Stimulated activated CD4-positive, alpha-beta T cell treated with anti-CD3 and anti-CD28 coated beads, TNF-alpha, amount 100 ng/mL, for 1 hour (primary cell): ENCODE data around the gene CENPQ.

Experiments used
- DNase-seq, 3 donors: peaks; one replicate each; pipeline ENCODE4 v3.0.0-alpha.2; 2020; ENCODE audit warnings: low read depth in 3 of 3, low spot score in 1 of 3

Gene CENPQ

DNA sequence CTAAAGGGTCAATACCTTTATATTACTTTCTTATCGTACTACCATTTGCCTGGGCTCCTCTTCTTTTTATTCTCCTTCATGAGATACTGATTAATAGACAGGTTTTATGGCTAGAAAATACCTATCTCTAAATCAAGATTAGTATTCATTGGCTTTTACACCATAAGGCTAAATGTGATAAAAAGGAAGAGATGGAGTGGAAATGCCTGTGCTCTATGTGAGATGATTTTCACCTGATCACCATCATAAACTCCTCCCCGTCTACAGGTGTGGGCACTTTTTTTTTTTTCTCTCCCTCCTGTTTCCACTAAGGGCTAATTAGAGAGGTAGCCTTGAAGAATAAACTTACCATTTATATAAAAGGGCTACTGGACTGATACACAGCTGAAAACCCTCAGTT, 36.5 kb downstream of the CENPQ start, which contains the start of gene GLYATL3:
Gene GLYATL3, plus strand, starts transcription at position 301 of the 400 bp plus-strand sequence. CDS start 12,068 bp downstream, outside the sequence.
- no peak for DNase-seq

DNA sequence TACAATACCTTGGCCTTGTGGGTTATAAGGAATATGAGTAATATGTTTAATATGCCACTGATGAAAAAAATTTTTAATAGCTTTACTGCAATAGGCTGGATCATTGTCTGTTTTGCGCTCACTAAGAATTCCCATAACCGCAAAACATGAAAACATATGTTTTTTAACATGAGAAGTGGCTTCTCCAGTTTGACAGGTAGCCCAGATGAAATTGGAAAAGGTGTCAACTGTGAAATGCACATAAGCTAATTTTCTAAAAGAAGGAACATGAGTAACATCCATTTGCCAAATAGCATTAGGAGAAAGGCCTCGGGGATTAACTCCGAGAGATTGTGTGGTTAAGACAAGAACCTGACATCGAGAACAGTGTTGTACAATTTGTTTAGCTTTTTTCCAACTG, 41.5 kb downstream of the CENPQ start:
- DNase-seq, result no peak

DNA sequence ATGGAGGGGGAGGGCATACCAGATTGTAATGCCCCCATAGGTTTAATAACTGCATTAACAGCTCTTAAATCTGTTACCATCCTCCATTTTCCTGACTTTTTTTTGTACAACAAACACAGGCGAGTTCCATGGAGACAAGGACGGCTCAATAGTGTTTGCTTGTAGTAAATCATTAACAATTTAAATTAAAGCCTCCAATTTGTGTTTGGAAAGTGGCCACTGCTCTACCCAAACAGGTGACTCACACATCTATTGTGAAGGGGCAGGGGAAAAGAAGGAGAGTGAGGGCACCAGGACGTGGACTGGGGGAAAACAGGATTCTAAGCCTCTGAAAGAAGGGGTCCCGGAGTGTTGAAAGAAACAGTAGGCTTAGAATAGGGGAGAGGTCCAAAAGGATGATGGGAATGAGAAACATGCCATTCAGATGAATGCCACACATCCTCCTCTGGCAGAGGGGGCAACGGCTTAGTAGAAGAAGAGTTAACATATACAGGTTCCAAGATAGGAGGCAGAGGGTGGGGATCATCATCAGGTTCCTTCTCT, 43.5 kb downstream of the CENPQ start:
- no peak for DNase-seq

DNA sequence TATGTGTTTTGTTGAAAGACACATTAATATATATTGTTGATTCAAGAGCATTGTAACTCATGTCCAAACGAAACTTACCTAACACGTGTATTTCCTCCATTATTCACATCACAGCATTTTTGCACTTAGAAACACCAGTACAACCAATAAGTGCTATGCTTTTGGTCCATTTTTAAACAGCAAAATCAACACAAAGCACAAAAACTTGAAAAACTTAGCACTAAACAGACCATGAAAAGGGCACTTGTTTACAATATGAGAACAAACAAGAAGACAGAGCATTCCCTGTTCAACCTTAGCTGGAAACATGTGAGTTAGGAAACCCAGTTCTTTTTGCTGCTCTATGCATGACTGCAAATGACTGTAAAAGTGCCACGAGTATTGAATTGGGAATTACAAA, 46.2 kb downstream of the CENPQ start:
- DNase-seq, result no peak

DNA sequence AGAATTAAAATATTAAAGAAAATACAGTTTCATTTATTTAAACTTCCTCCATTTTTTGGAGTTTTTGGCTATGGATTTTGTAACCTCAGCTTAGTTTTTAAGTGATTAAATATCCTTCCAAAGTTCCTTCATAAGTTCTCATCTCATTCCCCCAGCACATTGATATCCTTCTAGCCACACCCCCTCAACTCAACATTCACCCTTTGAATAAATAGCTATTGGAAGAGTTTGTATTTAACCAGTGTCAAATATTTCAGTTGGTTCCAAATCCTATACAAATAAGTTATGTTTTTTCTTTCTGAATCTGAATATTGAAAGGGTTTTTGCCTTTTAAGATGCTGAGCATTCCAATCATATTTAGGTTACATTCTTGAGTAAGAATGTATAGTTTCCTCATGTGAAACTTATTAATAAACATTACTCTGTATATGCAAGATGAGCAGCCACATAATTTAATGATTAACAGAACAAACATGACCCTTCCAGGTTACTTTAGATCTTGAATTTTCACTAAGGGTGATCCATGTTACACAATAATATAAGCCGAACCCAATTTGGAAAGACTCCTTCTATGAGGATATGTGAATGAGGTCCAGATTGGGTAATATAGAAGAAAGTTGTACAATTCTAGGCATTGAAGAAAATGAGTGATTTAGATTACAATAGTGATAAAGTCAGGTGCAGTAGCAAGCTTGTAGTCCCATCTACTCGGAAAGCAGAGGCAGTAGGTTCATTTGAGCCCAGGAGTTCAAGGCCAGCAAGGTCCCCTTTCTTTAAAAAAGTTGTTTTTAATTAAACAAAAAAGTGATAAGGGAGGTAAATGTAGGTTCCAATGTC, 50.2 kb downstream of the CENPQ start:
- no peak for DNase-seq

DNA sequence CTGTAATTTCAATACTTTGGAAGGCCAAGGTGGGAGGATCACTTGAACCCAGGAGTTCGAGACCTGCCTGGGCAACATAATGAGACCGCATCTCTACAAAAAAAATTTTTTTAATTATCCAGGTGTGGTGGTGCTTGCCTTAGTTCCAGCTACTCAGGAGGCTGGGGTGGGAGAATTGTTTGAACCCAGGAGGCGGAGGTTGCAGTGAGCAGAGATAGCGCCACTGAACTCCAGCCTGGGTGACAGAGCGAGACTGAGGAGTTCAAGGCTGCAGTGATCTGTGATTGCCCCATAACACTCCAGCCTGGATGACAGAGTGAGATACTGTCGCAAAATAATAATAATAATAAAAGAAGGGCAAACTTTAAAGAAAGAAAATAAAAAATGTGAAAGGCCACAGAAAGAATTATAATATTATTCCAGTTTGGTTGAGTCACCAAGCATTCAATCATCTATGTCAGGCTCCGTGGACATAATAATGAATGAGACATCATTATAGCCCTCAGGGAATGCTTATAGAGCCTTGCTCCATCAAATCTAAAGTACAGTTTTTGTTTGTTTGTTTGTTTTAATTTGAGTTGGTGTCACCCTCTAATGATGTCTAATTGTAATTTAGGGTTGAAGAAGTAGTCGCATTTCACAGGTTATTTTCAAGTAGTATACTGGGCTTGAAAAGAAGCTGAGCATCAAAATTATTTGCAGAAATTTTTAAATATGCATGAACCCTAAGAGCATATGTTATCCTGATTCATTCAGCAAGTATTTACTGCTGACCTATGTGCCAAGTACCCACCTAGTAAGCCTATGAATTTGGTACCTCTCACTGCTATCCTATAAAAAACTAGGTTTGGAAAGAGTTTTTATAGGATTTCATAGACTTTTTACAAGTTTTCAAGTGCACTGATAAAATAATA, 51.7 kb downstream of the CENPQ start:
- DNase-seq, result no peak

DNA sequence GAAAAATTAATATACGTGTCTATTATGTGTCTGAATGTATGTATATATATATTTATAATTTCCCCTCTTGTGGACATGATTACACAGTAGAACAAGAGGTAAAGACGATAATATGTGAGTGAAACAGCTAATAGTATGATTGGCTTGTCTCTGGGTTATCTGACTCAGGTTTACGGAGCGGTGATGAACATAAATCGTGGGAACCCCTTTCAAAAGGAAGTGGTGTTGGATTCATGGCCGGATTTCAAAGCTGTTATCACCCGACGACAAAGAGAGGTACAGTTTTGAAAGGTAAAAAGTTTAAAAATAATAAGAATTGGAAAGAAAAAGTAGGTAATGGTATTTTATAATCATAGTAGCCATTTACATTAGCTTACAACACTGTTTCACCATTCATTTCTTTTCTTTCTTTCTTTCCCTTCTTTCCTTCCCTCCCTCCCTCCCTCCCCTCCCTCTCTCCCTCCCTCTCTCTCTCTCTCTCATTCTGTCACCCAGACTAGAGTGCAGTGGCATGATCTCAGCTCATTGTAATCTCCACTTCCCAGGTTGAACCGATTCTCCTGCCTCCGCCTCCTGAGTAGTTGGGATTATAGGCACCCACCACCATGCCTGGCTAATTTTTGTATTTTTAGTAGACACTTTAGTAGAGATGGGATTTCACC, 52.4 kb downstream of the CENPQ start:
- no peak for DNase-seq

DNA sequence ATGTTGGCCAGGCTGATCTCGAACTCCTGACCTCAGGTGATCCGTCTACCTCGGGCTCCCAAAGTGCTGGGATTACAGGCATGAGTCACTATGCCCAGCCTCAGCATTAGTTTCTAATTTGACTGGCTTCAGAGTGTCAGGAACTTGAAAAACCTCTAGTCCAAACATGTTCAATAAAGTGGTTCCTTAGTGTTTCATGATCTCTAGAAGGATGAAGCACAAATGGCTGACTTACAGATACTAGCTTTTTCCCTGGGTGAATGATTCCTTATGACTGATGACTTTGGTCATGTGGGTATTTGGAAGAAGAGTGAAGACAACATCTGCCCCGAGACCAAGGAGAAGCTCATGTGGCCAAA, 53.0 kb downstream of the CENPQ start:
- DNase-seq, result no peak

DNA sequence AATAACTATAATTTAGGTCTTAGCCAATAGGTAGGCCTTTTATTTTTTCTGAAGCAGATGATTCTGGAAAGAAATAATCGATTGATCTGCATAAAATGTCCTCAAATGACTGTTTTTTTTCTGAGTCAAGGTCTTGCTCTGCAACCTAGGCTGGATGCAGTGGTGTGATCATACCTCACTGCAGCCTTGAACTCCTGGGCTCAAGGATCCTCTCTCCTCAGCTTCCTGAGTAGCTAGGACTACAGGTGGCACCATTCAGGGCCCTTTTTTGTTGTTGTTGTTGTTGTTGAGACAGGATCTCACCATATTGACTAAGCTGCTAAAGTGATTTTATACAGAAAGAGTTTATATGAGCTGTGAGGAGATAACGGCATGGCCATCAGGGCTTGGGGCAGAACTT, 54.7 kb downstream of the CENPQ start:
- no peak for DNase-seq

DNA sequence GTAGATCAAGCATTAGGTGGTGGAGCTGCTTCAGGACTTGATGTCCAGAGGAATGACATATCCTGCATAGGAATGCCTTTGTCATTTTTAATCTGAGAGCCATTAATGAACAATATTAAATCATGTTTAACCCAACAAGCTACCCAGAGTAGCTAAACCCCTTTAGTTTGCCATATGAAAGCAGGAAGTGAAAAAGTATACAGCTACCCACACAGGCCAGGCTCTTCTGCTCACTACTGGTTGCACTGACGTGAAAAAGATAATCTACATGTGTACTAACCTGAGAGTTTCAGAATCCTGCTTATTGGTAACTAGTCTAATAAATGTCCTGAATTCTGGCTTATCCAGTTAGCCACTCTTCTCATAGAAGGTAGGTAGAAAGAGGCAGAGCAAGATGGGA, 56.5 kb downstream of the CENPQ start:
- no peak for DNase-seq

DNA sequence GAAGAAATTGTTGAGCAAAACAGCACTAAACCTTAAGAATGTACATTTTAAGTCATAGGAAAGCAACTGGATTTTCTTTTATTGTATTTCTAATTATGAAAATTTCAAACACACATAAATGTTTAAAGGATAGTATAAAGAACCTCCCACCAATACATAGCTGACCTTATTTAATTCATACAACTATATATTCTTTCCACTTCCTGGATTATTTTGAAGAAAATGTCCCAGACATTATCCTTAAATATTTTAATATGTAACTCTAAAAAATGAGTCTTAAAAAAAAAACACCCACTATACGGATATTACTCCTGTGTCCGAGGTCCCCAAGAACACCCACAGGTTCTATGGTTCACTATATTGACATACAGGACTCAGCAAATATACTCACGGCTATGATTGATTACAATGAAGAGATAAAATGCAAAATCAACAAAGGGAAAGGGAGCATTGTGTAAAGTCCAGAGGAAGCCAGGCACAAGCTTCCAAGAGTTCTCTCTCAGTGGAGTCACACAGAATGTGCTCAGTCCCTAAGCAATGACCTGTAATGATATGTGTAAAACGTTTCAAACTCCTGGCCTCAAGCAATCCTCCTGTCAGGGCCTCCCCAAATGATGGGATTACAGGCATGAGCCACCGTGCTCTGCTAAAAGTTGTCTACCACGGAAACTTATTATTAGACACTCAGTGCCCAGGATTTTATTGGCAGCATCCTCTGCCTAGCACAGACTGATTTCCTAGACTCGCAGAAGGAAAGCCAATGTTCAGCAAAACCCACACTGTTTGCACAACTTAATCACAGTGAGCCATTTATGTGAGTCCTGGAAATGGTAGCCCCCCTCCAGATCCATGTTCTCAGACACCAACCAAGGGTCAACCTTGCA, 59.8 kb downstream of the CENPQ start:
- no peak for DNase-seq

DNA sequence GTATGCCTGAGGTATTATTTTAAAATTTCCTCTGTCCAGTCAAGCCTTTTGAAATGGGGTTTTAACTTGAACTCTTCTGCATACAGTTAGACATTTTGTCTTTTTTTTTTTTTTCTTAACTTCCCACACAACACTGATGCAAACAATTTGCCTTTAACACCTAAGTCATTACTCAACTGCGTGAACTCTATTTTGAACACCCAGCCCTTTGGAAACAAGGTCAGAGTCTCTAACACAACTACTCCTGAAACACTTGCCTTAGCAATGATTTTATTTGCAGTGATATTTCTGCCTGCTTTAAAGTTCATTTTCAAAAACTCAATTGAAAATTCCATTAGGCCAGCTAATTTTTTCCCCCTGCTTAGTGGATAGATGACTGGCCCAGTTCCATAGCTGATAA, 60.7 kb downstream of the CENPQ start:
- DNase-seq, result no peak

DNA sequence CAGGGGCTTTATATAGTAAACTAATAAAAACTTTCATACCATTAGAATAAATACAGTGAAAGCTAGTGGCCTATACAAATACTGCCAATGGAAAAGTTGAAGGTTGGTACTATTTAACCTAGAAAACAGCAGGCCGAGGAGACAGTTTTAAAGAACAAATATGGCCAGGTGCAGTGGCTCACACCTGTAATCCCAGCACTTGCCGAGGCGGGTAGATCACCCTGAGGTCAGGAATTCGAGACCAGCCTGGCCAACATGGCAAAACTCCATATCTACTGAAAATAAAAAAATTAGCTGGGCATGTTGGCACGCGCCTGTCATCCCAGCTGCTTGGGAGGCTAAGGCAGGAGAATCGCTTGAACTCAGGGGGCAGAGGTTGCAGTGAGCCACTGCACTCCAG, 61.4 kb downstream of the CENPQ start:
- no peak for DNase-seq

DNA sequence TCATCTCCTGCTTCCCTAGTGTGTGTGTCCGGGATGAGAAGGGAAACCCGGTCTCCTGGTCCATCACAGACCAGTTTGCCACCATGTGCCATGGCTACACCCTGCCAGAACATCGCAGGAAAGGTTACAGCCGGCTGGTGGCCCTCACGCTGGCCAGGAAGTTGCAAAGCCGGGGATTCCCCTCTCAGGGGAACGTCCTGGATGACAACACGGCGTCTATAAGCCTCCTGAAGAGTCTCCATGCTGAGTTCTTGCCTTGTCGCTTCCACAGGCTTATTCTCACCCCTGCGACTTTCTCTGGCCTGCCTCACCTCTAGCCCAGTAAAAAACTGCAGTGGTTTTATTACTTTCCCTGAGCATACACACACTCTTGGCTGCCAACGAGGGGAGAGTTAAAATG, 63.4 kb downstream of the CENPQ start:
- DNase-seq, result no peak

DNA sequence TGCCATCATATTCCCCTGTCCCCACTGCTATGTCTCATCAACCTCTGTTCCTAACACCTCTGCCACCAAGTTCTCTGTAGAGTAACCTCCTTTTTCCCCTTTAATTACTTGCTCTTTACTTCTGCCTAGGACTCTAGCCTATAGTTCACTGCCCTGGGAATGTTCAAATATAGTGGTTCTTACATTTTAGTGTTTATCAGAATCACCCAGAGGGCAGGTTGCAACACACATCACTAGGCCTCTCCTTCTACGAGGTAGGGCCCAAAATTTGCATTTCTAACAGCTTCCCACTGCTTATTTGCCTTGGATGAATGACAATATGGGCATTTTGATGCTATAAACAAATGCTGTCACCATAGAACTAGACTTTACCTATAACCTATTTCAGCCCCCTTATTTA, 64.2 kb downstream of the CENPQ start:
- DNase-seq, result no peak

DNA sequence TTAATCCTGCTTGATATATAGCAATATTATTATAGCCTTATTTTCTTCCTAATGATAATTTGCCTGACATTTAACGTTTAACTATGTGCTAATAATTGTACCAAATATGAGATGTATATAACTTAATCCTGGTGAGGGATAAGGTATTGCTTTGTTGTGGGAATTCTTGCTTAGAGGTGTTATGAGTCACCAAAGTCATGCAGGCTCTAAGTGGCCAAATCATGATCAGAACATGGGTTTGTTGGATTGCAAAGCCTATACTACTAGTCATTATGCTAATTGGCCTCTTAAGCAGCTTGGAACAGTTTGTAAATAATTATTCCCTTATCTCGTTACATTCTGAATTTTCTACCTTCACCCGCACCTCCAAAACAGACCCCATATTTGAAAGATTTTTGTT, 65.4 kb downstream of the CENPQ start:
- DNase-seq, result no peak

DNA sequence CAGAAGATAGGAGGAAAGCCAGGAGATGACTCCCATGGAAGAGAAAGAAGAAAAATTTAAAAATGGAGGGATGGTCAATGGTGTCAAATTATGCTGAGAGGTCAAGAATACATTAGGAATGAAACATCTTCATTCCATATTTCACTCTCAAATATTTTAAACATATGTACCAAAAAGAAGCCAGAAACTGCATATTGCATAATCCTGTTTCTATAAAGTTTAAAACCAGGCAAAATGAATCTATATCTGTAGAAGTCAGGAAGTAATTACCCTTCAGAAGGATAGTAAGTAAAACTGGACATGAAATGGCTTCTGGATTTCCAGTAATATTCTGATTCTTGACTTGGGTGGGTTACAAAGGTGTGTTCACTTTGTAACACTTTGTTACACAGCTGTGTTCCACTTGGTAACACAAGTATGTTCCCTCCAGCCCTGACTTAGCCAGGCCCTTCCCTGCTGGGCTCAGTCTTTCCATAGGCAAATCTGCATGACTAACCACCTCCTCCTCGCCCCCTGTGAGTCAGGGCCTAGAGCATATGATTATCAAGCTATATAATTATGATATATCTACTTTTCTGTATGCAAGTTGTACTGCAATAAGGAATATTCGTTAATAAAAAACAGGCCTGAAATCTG, 67.1 kb downstream of the CENPQ start:
- DNase-seq, result no peak

DNA sequence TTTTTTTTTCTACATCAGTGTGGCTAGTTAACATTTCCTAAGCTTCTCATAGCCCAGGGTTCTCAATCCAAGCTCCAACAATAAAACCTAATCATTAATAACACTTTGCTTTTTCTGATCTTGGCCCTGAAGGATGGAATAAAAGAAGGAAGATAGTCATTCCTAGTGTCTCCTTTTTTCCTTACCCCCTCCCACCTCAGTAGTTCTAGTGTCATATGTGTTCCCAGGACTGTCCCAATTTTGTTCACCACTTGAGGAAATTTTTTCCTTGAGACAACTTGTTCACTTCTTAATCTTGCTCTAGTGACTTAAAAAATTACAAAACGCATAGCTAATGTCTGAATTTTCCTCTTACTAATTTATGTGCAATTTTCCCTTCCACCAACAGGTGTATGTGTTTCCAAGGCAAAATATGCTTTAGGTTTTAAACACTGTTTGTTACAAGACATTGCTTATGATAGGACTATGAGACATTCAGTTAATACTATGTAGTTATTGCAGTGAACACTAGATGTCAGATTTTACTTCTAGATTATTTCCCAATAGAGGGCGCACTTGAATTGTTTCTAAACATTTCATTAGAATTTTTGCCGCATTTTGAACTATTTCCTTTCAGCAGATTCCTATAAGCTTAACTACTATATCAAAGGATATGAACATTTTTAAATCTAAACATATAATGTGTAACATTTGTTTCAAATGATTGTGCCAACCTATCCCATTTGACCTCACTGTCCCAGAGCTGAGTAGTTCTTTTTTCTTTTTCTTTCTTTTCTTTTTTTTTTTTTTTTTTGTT, 68.8 kb downstream of the CENPQ start:
- DNase-seq, result no peak

DNA sequence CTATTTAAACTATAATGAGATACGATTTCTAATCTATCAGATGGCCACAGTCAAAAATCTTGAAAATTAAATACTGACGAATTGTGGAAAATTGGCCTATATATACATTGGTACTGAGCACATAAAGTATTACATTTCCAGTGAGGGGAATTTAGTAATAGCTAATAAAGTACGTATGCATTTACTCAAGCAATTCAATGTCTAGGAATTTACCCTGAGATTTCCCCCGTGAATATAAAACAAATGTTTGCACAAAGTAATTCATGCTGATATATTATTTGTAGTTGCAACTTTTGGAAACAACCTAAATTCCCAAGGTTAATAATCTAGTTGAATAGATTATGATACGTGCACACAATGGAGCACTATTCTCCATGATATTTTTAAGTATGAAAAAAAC, 72.6 kb downstream of the CENPQ start:
- DNase-seq, result no peak
